Measurements from ENCODE around the gene TAT. TPM values are rescaled to one million over a fixed set of nuclear protein-coding genes. Genes with fewer than 3 reads are reported as not detected.

Gene TAT
- total RNA-seq, 2 donors from 2014 or later, result not detected

Other genes starting within 250 kb of the TAT start
- gene CALB2, start 218.4 kb downstream of the TAT start, total RNA-seq, result not detected
- gene TLE7, start 135.0 kb downstream of the TAT start, total RNA-seq, result not detected
- 10 to 100 TPM in 1 of 2 donors, 1 to 10 TPM in 1; 9.7 to 11.9 TPM for gene ZNF23, start 114.8 kb downstream of the TAT start, total RNA-seq
- 1 to 10 TPM; 4.5 to 4.9 TPM for gene ZNF19, start 87.8 kb downstream of the TAT start, total RNA-seq
- not detected for gene CHST4, start 50.7 kb downstream of the TAT start, total RNA-seq
- not detected for gene MARVELD3, start 49.1 kb upstream of the TAT start, total RNA-seq
- gene PHLPP2, start 147.6 kb upstream of the TAT start, total RNA-seq, result 10 to 100 TPM in 1 of 2 donors, 1 to 10 TPM in 1; 9.9 to 13.3 TPM
- gene AP1G1, start 231.7 kb upstream of the TAT start, total RNA-seq, result 10 to 100 TPM; 83.2 to 87.0 TPM